CD14-positive monocyte (primary cell): ENCODE data around the gene ALG14. TPM values are rescaled to one million over a fixed set of nuclear protein-coding genes. Genes with fewer than 3 reads are reported as not detected.

Experiments
- DNase-seq, 3 donors: peaks; one replicate each; pipeline ENCODE4 v3.0.0-alpha.2; 2011 to 2022
- H2AFZ ChIP-seq: 2 replicates; pipeline ENCODE4 v1.6.0; 2012; ENCODE audit warnings: mild to moderate bottlenecking, low read depth, low read length, inconsistent platforms; ENCODE audit not compliant: insufficient read depth, poor library complexity, severe bottlenecking
- H3K27ac ChIP-seq, 2 donors: 1 replicate in 1 of 2; 2 replicates in 1 of 2; pipeline ENCODE4 v1.5.1; 2012 to 2013; ENCODE audit warnings: low read length in 2 of 2, control low read depth in 1 of 2, inconsistent platforms in 1 of 2, low read depth in 1 of 2, mild to moderate bottlenecking in 1 of 2
- H3K27me3 ChIP-seq, 2 donors: one replicate each; pipeline versions ENCODE4 v1.6.0 to v1.6.1; 2011 to 2013; ENCODE audit warnings: low read length in 2 of 2; ENCODE audit not compliant: control insufficient read depth in 2 of 2, insufficient read depth in 2 of 2
- H3K36me3 ChIP-seq, 2 donors: replicated peaks in 1 of 2; 1 replicate in 1 of 2; 2 replicates in 1 of 2; pipeline versions ENCODE4 v1.5.1 to v1.6.1; 2012 to 2013; ENCODE audit warnings: low read length in 2 of 2, control low read depth in 1 of 2, inconsistent platforms in 1 of 2, mild to moderate bottlenecking in 1 of 2; ENCODE audit not compliant: insufficient read depth in 2 of 2, control insufficient read depth in 1 of 2
- H3K4me1 ChIP-seq, 2 donors: 1 replicate in 1 of 2; 2 replicates in 1 of 2; pipeline versions ENCODE4 v1.5.1 to v1.6.1; 2012 to 2013; ENCODE audit warnings: low read length in 2 of 2, control low read depth in 1 of 2, inconsistent platforms in 1 of 2, mild to moderate bottlenecking in 1 of 2, moderate library complexity in 1 of 2; ENCODE audit not compliant: insufficient read depth in 2 of 2, control insufficient read depth in 1 of 2
- H3K4me2 ChIP-seq: replicated peaks from 2 replicates; pipeline ENCODE3; 2012; ENCODE audit warnings: low read length, moderate library complexity, mild to moderate bottlenecking; ENCODE audit not compliant: poor library complexity, severe bottlenecking; ENCODE audit errors: extremely low read depth
- H3K4me3 ChIP-seq, 3 experiments: fragments of 200-600 bp in 1 of 3; sonication (generic) in 1 of 3; replicated peaks in 1 of 3; 1 replicate in 2 of 3; 2 replicates in 1 of 3; pipeline ENCODE4 v1.5.1; 2011 to 2013; ENCODE audit warnings: low read length in 3 of 3, mild to moderate bottlenecking in 3 of 3, control low read depth in 2 of 3, low read depth in 2 of 3, inconsistent platforms in 1 of 3, moderate library complexity in 1 of 3
- H3K79me2 ChIP-seq: 2 replicates; pipeline ENCODE4 v1.6.0; 2012; ENCODE audit warnings: mild to moderate bottlenecking, control low read depth, inconsistent platforms, low read length, moderate library complexity; ENCODE audit not compliant: insufficient read depth
- H3K9ac ChIP-seq: 2 replicates; pipeline ENCODE4 v1.6.0; 2017; ENCODE audit warnings: low read length, mild to moderate bottlenecking; ENCODE audit not compliant: insufficient read depth, poor library complexity, severe bottlenecking
- H3K9me3 ChIP-seq, 2 donors: replicated peaks in 1 of 2; 1 replicate in 1 of 2; 2 replicates in 1 of 2; pipeline versions ENCODE4 v1.5.1 to v1.6.1; 2012 to 2013; ENCODE audit warnings: low read length in 2 of 2, control low read depth in 1 of 2; ENCODE audit not compliant: control insufficient read depth in 1 of 2, insufficient read depth in 1 of 2
- H4K20me1 ChIP-seq: 2 replicates; pipeline ENCODE4 v1.6.0; 2012; ENCODE audit warnings: mild to moderate bottlenecking, low read length, control low read depth, moderate library complexity; ENCODE audit not compliant: insufficient read depth
- H3K27ac Mint-ChIP-seq, 7 donors: one replicate each; pipeline ENCODE4 v1.8.0; 2020; ENCODE audit warnings: mild to moderate bottlenecking in 7 of 7, mixed read lengths in 7 of 7, moderate library complexity in 6 of 7, inconsistent platforms in 2 of 7
- H3K27me3 Mint-ChIP-seq, 3 donors: one replicate each; pipeline ENCODE4 v1.8.0; 2021 to 2022; ENCODE audit warnings: low read depth in 3 of 3, mild to moderate bottlenecking in 3 of 3, mixed read lengths in 3 of 3, moderate library complexity in 3 of 3, inconsistent platforms in 1 of 3
- H3K36me3 Mint-ChIP-seq, 2 donors: one replicate each; pipeline ENCODE4 v1.8.0; 2020; ENCODE audit warnings: mixed read lengths in 2 of 2, inconsistent platforms in 1 of 2, mild to moderate bottlenecking in 1 of 2
- H3K4me1 Mint-ChIP-seq: one replicate; pipeline ENCODE4 v1.8.0; 2020; ENCODE audit warnings: mild to moderate bottlenecking, mixed read lengths
- H3K4me3 Mint-ChIP-seq, 2 donors: one replicate each; pipeline ENCODE4 v1.8.0; 2020; ENCODE audit warnings: mild to moderate bottlenecking in 2 of 2, mixed read lengths in 2 of 2, moderate library complexity in 1 of 2
- H3K9me3 Mint-ChIP-seq, 7 donors: one replicate each; pipeline ENCODE4 v1.8.0; 2020 to 2022; ENCODE audit warnings: mixed read lengths in 7 of 7, mild to moderate bottlenecking in 6 of 7, moderate library complexity in 6 of 7, inconsistent platforms in 2 of 7
- CTCF ChIP-seq: fragments of 200-600 bp; IDR thresholded peaks from one replicate; pipeline ENCODE4 v1.8.0; 2022; ENCODE audit warnings: antibody characterized with exemption, mild to moderate bottlenecking
- WGBS: methylation state at CpG from one replicate; pipeline ENCODE4 v1.1.5; 2013; ENCODE audit warnings: missing lambda C conversion rate; ENCODE audit not compliant: insufficient coverage; 5-methylcytosine and 5-hydroxymethylcytosine counted together
- intact Hi-C, 2 donors: fragments of 100-400 bp; cut with micrococcal nuclease; formaldehyde crosslinking; loops; one replicate each; pipeline versions ENCODE4 v1.15.0 to v1.15.1; 2023
- polyA plus RNA-seq, 3 donors: library from polyadenylated mRNA; depleted of rRNA in 1 of 3; unstranded in 2 of 3; stranded (reverse) in 1 of 3; fragments of 300-500 nt in 2 of 3; fragments of >200 nt in 1 of 3; fragmentation: Illumina TruSeq in 2 of 3; gene quantifications; 1 replicate in 2 of 3; 2 replicates in 1 of 3; pipeline ENCODE4 v1.2.3, GENCODE V29; 2012 to 2021

ALG14 gene
- polyA plus RNA-seq, 3 donors = 0.27 to 5.5 (median 4.4) TPM

DNA sequence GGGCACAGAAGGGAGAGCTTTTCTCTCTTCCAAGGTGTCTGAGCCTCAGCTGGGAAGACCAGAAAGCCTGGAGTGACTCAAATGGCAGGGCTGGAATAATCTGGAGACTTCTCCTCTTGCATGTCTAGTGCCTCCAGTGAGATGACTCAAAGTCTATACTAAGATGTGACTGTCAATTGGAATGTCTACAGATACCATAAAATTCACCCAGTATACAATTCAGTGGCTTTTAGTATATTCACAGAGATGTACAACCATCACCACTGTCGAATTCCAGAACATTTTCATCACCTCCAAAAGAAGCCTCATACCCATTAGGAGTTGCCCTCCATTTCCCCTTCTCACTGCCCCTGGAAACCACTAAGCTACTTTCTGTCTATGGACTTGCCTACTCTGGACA is 97.9 kb downstream of the ALG14 start:
- H3K27me3 Mint-ChIP-seq = peaks cover 0 to 3% (median 2%) of the 10 kb centered on the region in 3 donors
- Histone ChIP-seq H3K9me3 (no peaks in the 10 kb centered on the region), H4K20me1 (no peaks in the 10 kb centered on the region), H3K36me3 (no peaks in the 10 kb centered on the region), H3K4me1 (no peaks in the 10 kb centered on the region), H3K4me3 (no peak overlapping the region), H3K9ac (no peak overlapping the region), H3K4me2 (no peak overlapping the region), H2AFZ (no peak overlapping the region), H3K79me2 (no peaks in the 10 kb centered on the region), H3K27me3 (no peaks in the 10 kb centered on the region), H3K27ac (no peak overlapping the region)
- TF ChIP-seq CTCF = no peak
- no peak overlapping the region for H3K4me3 Mint-ChIP-seq
- no peaks in the 10 kb centered on the region for H3K36me3 Mint-ChIP-seq
- DNase-seq = no peak
- intact Hi-C loops = no loop called here
- no peak overlapping the region for H3K27ac Mint-ChIP-seq
- no peaks in the 10 kb centered on the region for H3K4me1 Mint-ChIP-seq
- 80% methylated on average over 1 of the region's 1 CpG for WGBS
- H3K9me3 Mint-ChIP-seq = peaks cover 0 to 6% (median 0%) of the 10 kb centered on the region in 7 donors

- H3K36me3 Mint-ChIP-seq = no peaks in the 10 kb centered on the region
- no peak overlapping the region for H3K27ac Mint-ChIP-seq
- no peaks in the 10 kb centered on the region for H3K4me1 Mint-ChIP-seq
- DNase-seq = no peak
- no peak overlapping the region for H3K4me3 ChIP-seq
- peaks cover 0 to 3% (median 2%) of the 10 kb centered on the region in 3 donors for H3K27me3 Mint-ChIP-seq
- H3K9me3 Mint-ChIP-seq = peaks cover 0 to 6% (median 0%) of the 10 kb centered on the region in 7 donors
- no peak for TF ChIP-seq CTCF
- no peak overlapping the region for H2AFZ ChIP-seq
- H3K4me2 ChIP-seq = no peak overlapping the region
- no peaks in the 10 kb centered on the region for H3K9me3 ChIP-seq
- no peaks in the 10 kb centered on the region for H3K27me3 ChIP-seq
- no peaks in the 10 kb centered on the region for H3K79me2 ChIP-seq
- H3K4me3 Mint-ChIP-seq = no peak overlapping the region
- no peaks in the 10 kb centered on the region for H4K20me1 ChIP-seq
- H3K4me1 ChIP-seq = no peaks in the 10 kb centered on the region
- no peak overlapping the region for H3K9ac ChIP-seq
- intact Hi-C loops = no loop called here
- H3K27ac ChIP-seq = no peak overlapping the region
- H3K36me3 ChIP-seq = no peaks in the 10 kb centered on the region
- no CpG with 5 or more reads among the region's 1 CpG for WGBS
Observed at GRCh38 chr1:94974241-94974640, 98.5 kb downstream of the ALG14 start.
